WTC11 (cell line): ENCODE data around the gene PGK2. TPM values are rescaled to one million over a fixed set of nuclear protein-coding genes. Genes with fewer than 3 reads are reported as not detected.

Experiments
- ATAC-seq: fragments of 200-7000 bp; cut with Tn5 transposase; 2 replicates; pipeline ENCODE4 v1.10.0; 2021; ENCODE audit warnings: mild to moderate bottlenecking, moderate library complexity
- CTCF ChIA-PET: fragments of 300-600 bp; sonication (Branson Sonifier 250); formaldehyde crosslinking; loops from one replicate; lab custom pipeline; 2021; ENCODE audit warnings: antibody characterized with exemption; lab: Charles Lee
- POLR2A ChIA-PET: fragments of 350-600 bp; sonication (Branson Sonifier 250); formaldehyde crosslinking; loops from one replicate; lab custom pipeline; 2021; ENCODE audit warnings: antibody characterized with exemption; lab: Charles Lee
- DNase-seq: peaks from one replicate; pipeline ENCODE4 v3.0.0; 2021; ENCODE audit warnings: low spot score
- H3K27ac Mint-ChIP-seq: 2 replicates; pipeline ENCODE4 v1.8.0; 2021; ENCODE audit warnings: mixed read lengths
- H3K27me3 Mint-ChIP-seq: 2 replicates; pipeline ENCODE4 v1.8.0; 2021; ENCODE audit warnings: low read depth, mild to moderate bottlenecking, moderate library complexity, mixed read lengths
- H3K36me3 Mint-ChIP-seq: 2 replicates; pipeline ENCODE4 v1.8.0; 2021; ENCODE audit warnings: mixed read lengths
- H3K4me1 Mint-ChIP-seq: 2 replicates; pipeline ENCODE4 v1.8.0; 2022; ENCODE audit warnings: mixed read lengths
- H3K4me3 Mint-ChIP-seq: 2 replicates; pipeline ENCODE4 v1.8.0; 2021; ENCODE audit warnings: mild to moderate bottlenecking, moderate library complexity, mixed read lengths
- H3K9me3 Mint-ChIP-seq: 2 replicates; pipeline ENCODE4 v1.8.0; 2021; ENCODE audit warnings: mixed read lengths
- ATF1 ChIP-seq: sonication (generic); formaldehyde crosslinking; IDR thresholded peaks from 2 replicates; pipeline ENCODE4 v1.8.1; 2023; ENCODE audit warnings: mild to moderate bottlenecking, moderate library complexity, missing genetic modification reagents
- ETV6 ChIP-seq: sonication (generic); formaldehyde crosslinking; IDR thresholded peaks from 2 replicates; pipeline ENCODE4 v1.8.1; 2022; ENCODE audit warnings: mild to moderate bottlenecking, missing genetic modification reagents
- NFE2L1 ChIP-seq: sonication (generic); formaldehyde crosslinking; IDR thresholded peaks from 2 replicates; pipeline ENCODE4 v1.8.1; 2023; ENCODE audit warnings: missing genetic modification reagents
- NFYB ChIP-seq: sonication (generic); formaldehyde crosslinking; conservative IDR thresholded peaks from 2 replicates; pipeline ENCODE4 v1.8.0; 2022; ENCODE audit warnings: low read depth, missing genetic modification reagents
- SMAD4 ChIP-seq: sonication (generic); formaldehyde crosslinking; IDR thresholded peaks from 2 replicates; pipeline ENCODE4 v1.8.0; 2022; ENCODE audit warnings: mild to moderate bottlenecking, missing genetic modification reagents
- SOX15 ChIP-seq: fragments of 250-450 bp; sonication (Bioruptor Pico); IDR thresholded peaks from 2 replicates; pipeline ENCODE4 v1.9.0; 2021; ENCODE audit warnings: mild to moderate bottlenecking
- TEAD1 ChIP-seq: sonication (generic); formaldehyde crosslinking; IDR thresholded peaks from 2 replicates; pipeline ENCODE4 v1.8.0; 2022; ENCODE audit warnings: mild to moderate bottlenecking, missing genetic modification reagents
- ZNF671 ChIP-seq: fragments of 250-450 bp; sonication (Bioruptor Pico); IDR thresholded peaks from 2 replicates; pipeline ENCODE4 v1.8.0; 2021; ENCODE audit warnings: mild to moderate bottlenecking
- total RNA-seq: library from RNA; stranded (reverse); gene quantifications from 3 replicates; pipeline ENCODE4 v1.2.3, GENCODE V29; 2021
- TF ChIP-seq, protein P1 (sequence below): sonication (generic); formaldehyde crosslinking; IDR thresholded peaks from 2 replicates; pipeline ENCODE4 v1.8.1; 2023; ENCODE audit warnings: mild to moderate bottlenecking, moderate library complexity, missing genetic modification reagents
- TF ChIP-seq, protein P2 (sequence below): sonication (generic); formaldehyde crosslinking; IDR thresholded peaks from 2 replicates; pipeline ENCODE4 v1.8.0; 2022; ENCODE audit warnings: mild to moderate bottlenecking, missing genetic modification reagents
- TF ChIP-seq, protein P3 (sequence below): sonication (generic); formaldehyde crosslinking; IDR thresholded peaks from 2 replicates; pipeline ENCODE4 v1.8.0; 2022; ENCODE audit warnings: mild to moderate bottlenecking, missing genetic modification reagents
- TF ChIP-seq, protein P4 (sequence below): fragments of 250-450 bp; sonication (Bioruptor Pico); IDR thresholded peaks from 2 replicates; pipeline ENCODE4 v2.1.2; 2022; ENCODE audit warnings: mild to moderate bottlenecking, moderate library complexity
- TF ChIP-seq, protein P5 (sequence below): sonication (generic); formaldehyde crosslinking; conservative IDR thresholded peaks from 2 replicates; pipeline ENCODE4 v1.8.1; 2022; ENCODE audit warnings: mild to moderate bottlenecking, missing genetic modification reagents
- TF ChIP-seq, protein P6 (sequence below): sonication (generic); formaldehyde crosslinking; IDR thresholded peaks from 2 replicates; pipeline ENCODE4 v1.8.1; 2023; ENCODE audit warnings: mild to moderate bottlenecking, missing genetic modification reagents, moderate library complexity
- TF ChIP-seq, protein P7 (sequence below): sonication (generic); formaldehyde crosslinking; IDR thresholded peaks from 2 replicates; pipeline ENCODE4 v1.8.0; 2022; ENCODE audit warnings: missing genetic modification reagents
- TF ChIP-seq, protein P8 (sequence below): sonication (generic); formaldehyde crosslinking; IDR thresholded peaks from 2 replicates; pipeline ENCODE4 v1.8.1; 2022; ENCODE audit warnings: mild to moderate bottlenecking, missing genetic modification reagents, moderate library complexity, borderline replicate concordance
- TF ChIP-seq, protein P9 (sequence below): sonication (generic); formaldehyde crosslinking; IDR thresholded peaks from 2 replicates; pipeline ENCODE4 v1.8.0; 2022; ENCODE audit warnings: mild to moderate bottlenecking, missing genetic modification reagents
- TF ChIP-seq, protein P10 (sequence below): sonication (generic); formaldehyde crosslinking; IDR thresholded peaks from 2 replicates; pipeline ENCODE4 v1.8.1; 2023; ENCODE audit warnings: mild to moderate bottlenecking, missing genetic modification reagents, moderate library complexity
- TF ChIP-seq, protein P11 (sequence below): sonication (generic); formaldehyde crosslinking; IDR thresholded peaks from 2 replicates; pipeline ENCODE4 v1.8.1; 2022; ENCODE audit warnings: missing genetic modification reagents, borderline replicate concordance

Gene PGK2
- total RNA-seq, 1 experiment from 2014 or later: not detected

DNA sequence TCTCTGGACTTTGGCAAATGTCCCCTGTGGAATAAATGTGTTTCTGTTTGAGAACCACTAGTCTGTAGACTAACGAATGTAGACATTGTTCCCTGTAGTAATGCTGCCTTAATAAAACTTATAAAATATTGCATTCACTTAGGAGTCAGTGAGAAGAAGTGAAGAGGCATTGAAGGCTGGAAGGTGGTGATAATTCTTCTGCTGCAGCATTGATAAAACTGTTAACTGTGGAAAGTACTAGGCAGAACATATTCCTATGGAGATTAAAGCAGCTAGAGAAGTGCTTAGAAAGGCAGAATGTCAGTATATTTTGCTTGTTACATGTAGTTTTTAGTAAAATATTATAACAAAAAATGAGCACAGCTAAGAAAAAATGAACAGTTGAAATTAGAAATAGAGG lies 4.8 kb downstream of the PGK2 start (continued):
- TF ChIP-seq, protein P1, sequence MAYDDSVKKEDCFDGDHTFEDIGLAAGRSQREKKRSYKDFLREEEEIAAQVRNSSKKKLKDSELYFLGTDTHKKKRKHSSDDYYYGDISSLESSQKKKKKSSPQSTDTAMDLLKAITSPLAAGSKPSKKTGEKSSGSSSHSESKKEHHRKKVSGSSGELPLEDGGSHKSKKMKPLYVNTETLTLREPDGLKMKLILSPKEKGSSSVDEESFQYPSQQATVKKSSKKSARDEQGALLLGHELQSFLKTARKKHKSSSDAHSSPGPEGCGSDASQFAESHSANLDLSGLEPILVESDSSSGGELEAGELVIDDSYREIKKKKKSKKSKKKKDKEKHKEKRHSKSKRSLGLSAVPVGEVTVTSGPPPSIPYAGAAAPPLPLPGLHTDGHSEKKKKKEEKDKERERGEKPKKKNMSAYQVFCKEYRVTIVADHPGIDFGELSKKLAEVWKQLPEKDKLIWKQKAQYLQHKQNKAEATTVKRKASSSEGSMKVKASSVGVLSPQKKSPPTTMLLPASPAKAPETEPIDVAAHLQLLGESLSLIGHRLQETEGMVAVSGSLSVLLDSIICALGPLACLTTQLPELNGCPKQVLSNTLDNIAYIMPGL (CRISPR knock-in tag): no peak
- TF ChIP-seq, protein P2, sequence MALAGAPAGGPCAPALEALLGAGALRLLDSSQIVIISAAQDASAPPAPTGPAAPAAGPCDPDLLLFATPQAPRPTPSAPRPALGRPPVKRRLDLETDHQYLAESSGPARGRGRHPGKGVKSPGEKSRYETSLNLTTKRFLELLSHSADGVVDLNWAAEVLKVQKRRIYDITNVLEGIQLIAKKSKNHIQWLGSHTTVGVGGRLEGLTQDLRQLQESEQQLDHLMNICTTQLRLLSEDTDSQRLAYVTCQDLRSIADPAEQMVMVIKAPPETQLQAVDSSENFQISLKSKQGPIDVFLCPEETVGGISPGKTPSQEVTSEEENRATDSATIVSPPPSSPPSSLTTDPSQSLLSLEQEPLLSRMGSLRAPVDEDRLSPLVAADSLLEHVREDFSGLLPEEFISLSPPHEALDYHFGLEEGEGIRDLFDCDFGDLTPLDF (CRISPR knock-in tag): no peak
- TF ChIP-seq TEAD1 (CRISPR knock-in tag): no peak
- TF ChIP-seq ATF1 (CRISPR knock-in tag): no peak
- TF ChIP-seq, protein P3, sequence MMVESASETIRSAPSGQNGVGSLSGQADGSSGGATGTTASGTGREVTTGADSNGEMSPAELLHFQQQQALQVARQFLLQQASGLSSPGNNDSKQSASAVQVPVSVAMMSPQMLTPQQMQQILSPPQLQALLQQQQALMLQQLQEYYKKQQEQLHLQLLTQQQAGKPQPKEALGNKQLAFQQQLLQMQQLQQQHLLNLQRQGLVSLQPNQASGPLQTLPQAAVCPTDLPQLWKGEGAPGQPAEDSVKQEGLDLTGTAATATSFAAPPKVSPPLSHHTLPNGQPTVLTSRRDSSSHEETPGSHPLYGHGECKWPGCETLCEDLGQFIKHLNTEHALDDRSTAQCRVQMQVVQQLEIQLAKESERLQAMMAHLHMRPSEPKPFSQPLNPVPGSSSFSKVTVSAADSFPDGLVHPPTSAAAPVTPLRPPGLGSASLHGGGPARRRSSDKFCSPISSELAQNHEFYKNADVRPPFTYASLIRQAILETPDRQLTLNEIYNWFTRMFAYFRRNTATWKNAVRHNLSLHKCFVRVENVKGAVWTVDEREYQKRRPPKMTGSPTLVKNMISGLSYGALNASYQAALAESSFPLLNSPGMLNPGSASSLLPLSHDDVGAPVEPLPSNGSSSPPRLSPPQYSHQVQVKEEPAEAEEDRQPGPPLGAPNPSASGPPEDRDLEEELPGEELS: no peak
- TF ChIP-seq, protein P4, sequence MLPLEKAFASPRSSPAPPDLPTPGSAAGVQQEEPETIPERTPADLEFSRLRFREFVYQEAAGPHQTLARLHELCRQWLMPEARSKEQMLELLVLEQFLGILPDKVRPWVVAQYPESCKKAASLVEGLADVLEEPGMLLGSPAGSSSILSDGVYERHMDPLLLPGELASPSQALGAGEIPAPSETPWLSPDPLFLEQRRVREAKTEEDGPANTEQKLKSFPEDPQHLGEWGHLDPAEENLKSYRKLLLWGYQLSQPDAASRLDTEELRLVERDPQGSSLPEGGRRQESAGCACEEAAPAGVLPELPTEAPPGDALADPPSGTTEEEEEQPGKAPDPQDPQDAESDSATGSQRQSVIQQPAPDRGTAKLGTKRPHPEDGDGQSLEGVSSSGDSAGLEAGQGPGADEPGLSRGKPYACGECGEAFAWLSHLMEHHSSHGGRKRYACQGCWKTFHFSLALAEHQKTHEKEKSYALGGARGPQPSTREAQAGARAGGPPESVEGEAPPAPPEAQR: no peak
- TF ChIP-seq ETV6: no peak
- TF ChIP-seq NFYB (CRISPR knock-in tag): no peak
- no peak for TF ChIP-seq NFE2L1 (CRISPR knock-in tag)
- TF ChIP-seq, protein P5, sequence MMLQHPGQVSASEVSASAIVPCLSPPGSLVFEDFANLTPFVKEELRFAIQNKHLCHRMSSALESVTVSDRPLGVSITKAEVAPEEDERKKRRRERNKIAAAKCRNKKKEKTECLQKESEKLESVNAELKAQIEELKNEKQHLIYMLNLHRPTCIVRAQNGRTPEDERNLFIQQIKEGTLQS: no peak
- TF ChIP-seq, protein P6, sequence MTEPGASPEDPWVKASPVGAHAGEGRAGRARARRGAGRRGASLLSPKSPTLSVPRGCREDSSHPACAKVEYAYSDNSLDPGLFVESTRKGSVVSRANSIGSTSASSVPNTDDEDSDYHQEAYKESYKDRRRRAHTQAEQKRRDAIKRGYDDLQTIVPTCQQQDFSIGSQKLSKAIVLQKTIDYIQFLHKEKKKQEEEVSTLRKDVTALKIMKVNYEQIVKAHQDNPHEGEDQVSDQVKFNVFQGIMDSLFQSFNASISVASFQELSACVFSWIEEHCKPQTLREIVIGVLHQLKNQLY (CRISPR knock-in tag): no peak
- TF ChIP-seq, protein P7, sequence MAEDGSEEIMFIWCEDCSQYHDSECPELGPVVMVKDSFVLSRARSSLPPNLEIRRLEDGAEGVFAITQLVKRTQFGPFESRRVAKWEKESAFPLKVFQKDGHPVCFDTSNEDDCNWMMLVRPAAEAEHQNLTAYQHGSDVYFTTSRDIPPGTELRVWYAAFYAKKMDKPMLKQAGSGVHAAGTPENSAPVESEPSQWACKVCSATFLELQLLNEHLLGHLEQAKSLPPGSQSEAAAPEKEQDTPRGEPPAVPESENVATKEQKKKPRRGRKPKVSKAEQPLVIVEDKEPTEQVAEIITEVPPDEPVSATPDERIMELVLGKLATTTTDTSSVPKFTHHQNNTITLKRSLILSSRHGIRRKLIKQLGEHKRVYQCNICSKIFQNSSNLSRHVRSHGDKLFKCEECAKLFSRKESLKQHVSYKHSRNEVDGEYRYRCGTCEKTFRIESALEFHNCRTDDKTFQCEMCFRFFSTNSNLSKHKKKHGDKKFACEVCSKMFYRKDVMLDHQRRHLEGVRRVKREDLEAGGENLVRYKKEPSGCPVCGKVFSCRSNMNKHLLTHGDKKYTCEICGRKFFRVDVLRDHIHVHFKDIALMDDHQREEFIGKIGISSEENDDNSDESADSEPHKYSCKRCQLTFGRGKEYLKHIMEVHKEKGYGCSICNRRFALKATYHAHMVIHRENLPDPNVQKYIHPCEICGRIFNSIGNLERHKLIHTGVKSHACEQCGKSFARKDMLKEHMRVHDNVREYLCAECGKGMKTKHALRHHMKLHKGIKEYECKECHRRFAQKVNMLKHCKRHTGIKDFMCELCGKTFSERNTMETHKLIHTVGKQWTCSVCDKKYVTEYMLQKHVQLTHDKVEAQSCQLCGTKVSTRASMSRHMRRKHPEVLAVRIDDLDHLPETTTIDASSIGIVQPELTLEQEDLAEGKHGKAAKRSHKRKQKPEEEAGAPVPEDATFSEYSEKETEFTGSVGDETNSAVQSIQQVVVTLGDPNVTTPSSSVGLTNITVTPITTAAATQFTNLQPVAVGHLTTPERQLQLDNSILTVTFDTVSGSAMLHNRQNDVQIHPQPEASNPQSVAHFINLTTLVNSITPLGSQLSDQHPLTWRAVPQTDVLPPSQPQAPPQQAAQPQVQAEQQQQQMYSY (CRISPR knock-in tag): no peak

DNA sequence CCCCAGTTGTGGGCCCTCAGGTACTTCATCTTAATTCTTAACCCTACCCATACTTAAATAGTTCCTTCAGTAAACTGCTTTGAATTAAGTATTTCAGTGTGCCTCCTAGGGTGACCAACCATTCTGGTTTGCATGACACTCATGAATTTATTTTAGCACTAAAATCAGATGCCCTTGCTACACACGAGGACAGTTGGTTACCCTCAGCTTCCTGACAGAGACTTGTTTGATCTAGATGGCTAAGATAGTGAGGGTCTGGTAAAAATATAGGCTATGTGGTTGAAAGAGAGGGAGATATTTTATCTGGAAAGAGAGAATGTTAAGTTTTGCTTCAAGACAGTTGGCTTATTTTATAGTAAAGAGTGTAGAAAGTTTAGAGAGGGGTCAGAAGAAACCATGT lies 10.6 kb downstream of the PGK2 start:
- Mint-ChIP-seq H3K27me3 (peaks cover 3% of the 10 kb centered on the region; the same call in 1 of the 2 replicates), H3K27ac (no peak overlapping the region), H3K9me3 (peaks cover 17% of the 10 kb centered on the region), H3K4me3 (no peak overlapping the region), H3K4me1 (no peaks in the 10 kb centered on the region), H3K36me3 (peaks cover 13% of the 10 kb centered on the region)
- ChIA-PET CTCF (no interaction called here), POLR2A (no interaction called here)
- no peak for DNase-seq
- no peak; the same call in 1 of the 2 replicates for ATAC-seq
- no peak for TF ChIP-seq ATF1 (CRISPR knock-in tag)
- TF ChIP-seq, protein P4: no peak
- TF ChIP-seq SOX15: no peak
- TF ChIP-seq, protein P8, sequence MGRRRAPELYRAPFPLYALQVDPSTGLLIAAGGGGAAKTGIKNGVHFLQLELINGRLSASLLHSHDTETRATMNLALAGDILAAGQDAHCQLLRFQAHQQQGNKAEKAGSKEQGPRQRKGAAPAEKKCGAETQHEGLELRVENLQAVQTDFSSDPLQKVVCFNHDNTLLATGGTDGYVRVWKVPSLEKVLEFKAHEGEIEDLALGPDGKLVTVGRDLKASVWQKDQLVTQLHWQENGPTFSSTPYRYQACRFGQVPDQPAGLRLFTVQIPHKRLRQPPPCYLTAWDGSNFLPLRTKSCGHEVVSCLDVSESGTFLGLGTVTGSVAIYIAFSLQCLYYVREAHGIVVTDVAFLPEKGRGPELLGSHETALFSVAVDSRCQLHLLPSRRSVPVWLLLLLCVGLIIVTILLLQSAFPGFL (CRISPR knock-in tag): no peak
- TF ChIP-seq, protein P9, sequence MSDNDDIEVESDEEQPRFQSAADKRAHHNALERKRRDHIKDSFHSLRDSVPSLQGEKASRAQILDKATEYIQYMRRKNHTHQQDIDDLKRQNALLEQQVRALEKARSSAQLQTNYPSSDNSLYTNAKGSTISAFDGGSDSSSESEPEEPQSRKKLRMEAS (CRISPR knock-in tag): no peak
- TF ChIP-seq ZNF671 (CRISPR knock-in tag): no peak
- TF ChIP-seq, protein P10, sequence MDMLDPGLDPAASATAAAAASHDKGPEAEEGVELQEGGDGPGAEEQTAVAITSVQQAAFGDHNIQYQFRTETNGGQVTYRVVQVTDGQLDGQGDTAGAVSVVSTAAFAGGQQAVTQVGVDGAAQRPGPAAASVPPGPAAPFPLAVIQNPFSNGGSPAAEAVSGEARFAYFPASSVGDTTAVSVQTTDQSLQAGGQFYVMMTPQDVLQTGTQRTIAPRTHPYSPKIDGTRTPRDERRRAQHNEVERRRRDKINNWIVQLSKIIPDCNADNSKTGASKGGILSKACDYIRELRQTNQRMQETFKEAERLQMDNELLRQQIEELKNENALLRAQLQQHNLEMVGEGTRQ (CRISPR knock-in tag): no peak
- no peak for TF ChIP-seq SMAD4 (CRISPR knock-in tag)
- TF ChIP-seq, protein P11, sequence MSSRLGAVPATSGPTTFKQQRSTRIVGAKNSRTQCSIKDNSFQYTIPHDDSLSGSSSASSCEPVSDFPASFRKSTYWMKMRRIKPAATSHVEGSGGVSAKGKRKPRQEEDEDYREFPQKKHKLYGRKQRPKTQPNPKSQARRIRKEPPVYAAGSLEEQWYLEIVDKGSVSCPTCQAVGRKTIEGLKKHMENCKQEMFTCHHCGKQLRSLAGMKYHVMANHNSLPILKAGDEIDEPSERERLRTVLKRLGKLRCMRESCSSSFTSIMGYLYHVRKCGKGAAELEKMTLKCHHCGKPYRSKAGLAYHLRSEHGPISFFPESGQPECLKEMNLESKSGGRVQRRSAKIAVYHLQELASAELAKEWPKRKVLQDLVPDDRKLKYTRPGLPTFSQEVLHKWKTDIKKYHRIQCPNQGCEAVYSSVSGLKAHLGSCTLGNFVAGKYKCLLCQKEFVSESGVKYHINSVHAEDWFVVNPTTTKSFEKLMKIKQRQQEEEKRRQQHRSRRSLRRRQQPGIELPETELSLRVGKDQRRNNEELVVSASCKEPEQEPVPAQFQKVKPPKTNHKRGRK (CRISPR knock-in tag): no peak
